BLaER1 treated with 17β-estradiol and CSF1 and Interleukin-3, amounts not matched to agents 10 nM and 100 nM (cell line): Measurements from ENCODE around the gene PDE4B.

Source experiments
- H3K27ac ChIP-seq, 11 experiments: shearing (Covaris generic); formaldehyde crosslinking; 2 replicates each; pipeline ENCODE4 v1.8.1; 2022
- H3K27me3 ChIP-seq, 11 experiments: shearing (Covaris generic); formaldehyde crosslinking; 2 replicates each; pipeline ENCODE4 v1.8.1; 2022
- H3K36me3 ChIP-seq, 11 experiments: shearing (Covaris generic); formaldehyde crosslinking; 2 replicates each; pipeline ENCODE4 v1.8.1; 2022
- H3K4me1 ChIP-seq, 10 experiments: shearing (Covaris generic); formaldehyde crosslinking; 2 replicates each; pipeline ENCODE4 v1.8.1; 2022
- H3K4me2 ChIP-seq, 11 experiments: shearing (Covaris generic); formaldehyde crosslinking; 2 replicates each; pipeline ENCODE4 v1.8.1; 2022
- H3K4me3 ChIP-seq, 10 experiments: shearing (Covaris generic); formaldehyde crosslinking; 2 replicates each; pipeline ENCODE4 v1.8.1; 2022
- H3K9ac ChIP-seq, 11 experiments: shearing (Covaris generic); formaldehyde crosslinking; 2 replicates each; pipeline ENCODE4 v1.8.1; 2022
- H3K9me3 ChIP-seq, 11 experiments: shearing (Covaris generic); formaldehyde crosslinking; replicated peaks in 1 of 11; 2 replicates each; pipeline ENCODE4 v1.8.1; 2022
- H4K20me1 ChIP-seq, 11 experiments: shearing (Covaris generic); formaldehyde crosslinking; 2 replicates each; pipeline ENCODE4 v1.8.1; 2022
- Cebpa-rat ChIP-seq, 11 experiments: shearing (Covaris generic); IDR thresholded peaks; 2 replicates each; pipeline ENCODE4 v1.8.1; 2022

The PDE4B gene

GRCh38 chr1:65890201-65890843, 97.6 kb downstream of the PDE4B start:
- no peak for TF ChIP-seq Cebpa-rat (IDR thresholded peaks at IDR 0.05)
- H3K4me2 ChIP-seq: no peak overlapping the region

GRCh38 chr1:65894738-65895605, 102.3 kb downstream of the PDE4B start:
- Histone ChIP-seq H3K27ac (no peak overlapping the region), H3K4me2 (no peak overlapping the region), H3K36me3 (no peaks in the 10 kb centered on the region), H3K9me3 (peaks cover 0 to 5% (median 0%) of the 10 kb centered on the region in 11 experiments; a peak in 1 of 22 replicates), H3K4me1 (no peaks in the 10 kb centered on the region), H3K4me3 (no peak overlapping the region), H3K27me3 (no peaks in the 10 kb centered on the region), H4K20me1 (no peaks in the 10 kb centered on the region), H3K9ac (no peak overlapping the region)
- TF ChIP-seq Cebpa-rat (IDR thresholded peaks at IDR 0.05): no peak

More at GRCh38 chr1:65890201-65890843, 97.6 kb downstream of the PDE4B start:
- Histone ChIP-seq H3K4me1 (no peaks in the 10 kb centered on the region), H3K9ac (no peak overlapping the region), H3K27ac (no peak overlapping the region), H3K36me3 (no peaks in the 10 kb centered on the region), H3K9me3 (peaks cover 0 to 6% (median 0%) of the 10 kb centered on the region in 11 experiments; a peak in 3 of 22 replicates), H3K27me3 (no peaks in the 10 kb centered on the region), H4K20me1 (no peaks in the 10 kb centered on the region), H3K4me3 (no peak overlapping the region)

- Histone ChIP-seq H3K36me3 (no peaks in the 10 kb centered on the region), H3K4me3 (no peak overlapping the region), H3K9me3 (peaks cover 0 to 5% (median 0%) of the 10 kb centered on the region in 11 experiments; a peak in 1 of 22 replicates), H4K20me1 (no peaks in the 10 kb centered on the region), H3K9ac (no peak overlapping the region), H3K27ac (no peak overlapping the region), H3K4me1 (no peaks in the 10 kb centered on the region), H3K4me2 (no peak overlapping the region), H3K27me3 (no peaks in the 10 kb centered on the region)
- TF ChIP-seq Cebpa-rat (IDR thresholded peaks at IDR 0.05): no peak
Measured at GRCh38 chr1:65896721-65897120, 104.0 kb downstream of the PDE4B start.

- H3K4me3 ChIP-seq: no peak overlapping the region
- H3K36me3 ChIP-seq: no peaks in the 10 kb centered on the region
- H3K4me1 ChIP-seq: no peaks in the 10 kb centered on the region
- no peak overlapping the region for H3K9ac ChIP-seq
- no peak for TF ChIP-seq Cebpa-rat (IDR thresholded peaks at IDR 0.05)
- H3K27me3 ChIP-seq: no peaks in the 10 kb centered on the region
- H3K4me2 ChIP-seq: no peak overlapping the region
- H3K27ac ChIP-seq: no peak overlapping the region
- peaks cover 0 to 5% (median 0%) of the 10 kb centered on the region in 11 experiments; a peak in 1 of 22 replicates for H3K9me3 ChIP-seq
- H4K20me1 ChIP-seq: no peaks in the 10 kb centered on the region
Measured at GRCh38 chr1:65897485-65897884, 104.8 kb downstream of the PDE4B start.

- no peaks in the 10 kb centered on the region for H4K20me1 ChIP-seq
- H3K4me3 ChIP-seq: no peak overlapping the region
- no peak for TF ChIP-seq Cebpa-rat (IDR thresholded peaks at IDR 0.05)
- no peak overlapping the region for H3K4me2 ChIP-seq
- H3K4me1 ChIP-seq: no peaks in the 10 kb centered on the region
- H3K27me3 ChIP-seq: no peaks in the 10 kb centered on the region
- no peak overlapping the region for H3K27ac ChIP-seq
- no peaks in the 10 kb centered on the region for H3K9me3 ChIP-seq
- no peak overlapping the region for H3K9ac ChIP-seq
- H3K36me3 ChIP-seq: no peaks in the 10 kb centered on the region
Measured at GRCh38 chr1:65904681-65905083, 112.0 kb downstream of the PDE4B start.

- no peaks in the 10 kb centered on the region for H3K4me1 ChIP-seq
- H3K9ac ChIP-seq: no peak overlapping the region
- no peaks in the 10 kb centered on the region for H3K9me3 ChIP-seq
- no peak overlapping the region for H3K4me3 ChIP-seq
- TF ChIP-seq Cebpa-rat (IDR thresholded peaks at IDR 0.05): no peak
- no peaks in the 10 kb centered on the region for H3K36me3 ChIP-seq
- no peaks in the 10 kb centered on the region for H4K20me1 ChIP-seq
- H3K4me2 ChIP-seq: no peak overlapping the region
- H3K27me3 ChIP-seq: no peaks in the 10 kb centered on the region
- no peak overlapping the region for H3K27ac ChIP-seq
Measured at GRCh38 chr1:65910432-65910831, 117.7 kb downstream of the PDE4B start.

- no peaks in the 10 kb centered on the region for H3K9me3 ChIP-seq
- no peaks in the 10 kb centered on the region for H3K27me3 ChIP-seq
- H4K20me1 ChIP-seq: no peaks in the 10 kb centered on the region
- no peak for TF ChIP-seq Cebpa-rat (IDR thresholded peaks at IDR 0.05)
- no peaks in the 10 kb centered on the region for H3K4me1 ChIP-seq
- no peak overlapping the region for H3K9ac ChIP-seq
- no peak overlapping the region for H3K27ac ChIP-seq
- H3K4me3 ChIP-seq: no peak overlapping the region
- H3K36me3 ChIP-seq: no peaks in the 10 kb centered on the region
- H3K4me2 ChIP-seq: no peak overlapping the region
Measured at GRCh38 chr1:65911679-65912078, 119.0 kb downstream of the PDE4B start.

GRCh38 chr1:65918564-65918963, 125.9 kb downstream of the PDE4B start:
- Histone ChIP-seq H3K4me2 (no peak overlapping the region), H3K27me3 (no peaks in the 10 kb centered on the region)
- TF ChIP-seq Cebpa-rat (IDR thresholded peaks at IDR 0.05): no peak

GRCh38 chr1:65921446-65921845, 128.8 kb downstream of the PDE4B start:
- Histone ChIP-seq H3K27me3 (no peaks in the 10 kb centered on the region), H3K4me2 (no peak overlapping the region), H4K20me1 (no peaks in the 10 kb centered on the region), H3K36me3 (no peaks in the 10 kb centered on the region), H3K4me1 (no peaks in the 10 kb centered on the region), H3K4me3 (no peak overlapping the region), H3K27ac (no peak overlapping the region), H3K9me3 (peaks cover 0 to 7% (median 0%) of the 10 kb centered on the region in 11 experiments; a peak in 2 of 22 replicates), H3K9ac (no peak overlapping the region)
- TF ChIP-seq Cebpa-rat (IDR thresholded peaks at IDR 0.05): no peak

More at GRCh38 chr1:65918564-65918963, 125.9 kb downstream of the PDE4B start:
- Histone ChIP-seq H3K4me1 (no peaks in the 10 kb centered on the region), H3K27ac (no peak overlapping the region), H4K20me1 (no peaks in the 10 kb centered on the region), H3K9me3 (no peaks in the 10 kb centered on the region), H3K4me3 (no peak overlapping the region), H3K36me3 (no peaks in the 10 kb centered on the region), H3K9ac (no peak overlapping the region)
